HepG2 (cell line): ENCODE results near the gene PARP1. TPM values are rescaled to one million over a fixed set of nuclear protein-coding genes. Genes with fewer than 3 reads are reported as not detected.
A peak's percentile ranks its signal among the peaks of the same experiment; 100 is the strongest.

Experiments used
- ATAC-seq: fragments of 200-7000 bp; cut with Tn5 transposase; 3 replicates; pipeline ENCODE4 v1.9.1; 2020; ENCODE audit warnings: mild to moderate bottlenecking, moderate library complexity
- BruUV-seq: library from RNA; stranded (reverse); fragments of 400-500 nt; replicated peaks from 2 replicates; lab custom pipeline; 2021; lab: Mats Ljungman, UMichigan
- CTCF ChIA-PET: fragments of 300-600 bp; formaldehyde crosslinking; extraction: SDS; loops from one replicate; lab custom pipeline; 2021; ENCODE audit warnings: low total read pairs, inconsistent platforms, low intra/inter-chr PET ratio; lab: Yijun Ruan, JAX
- POLR2A ChIA-PET: fragments of 350-600 bp; sonication (Branson Sonifier 250); formaldehyde crosslinking; loops from one replicate; lab custom pipeline; 2020; ENCODE audit warnings: antibody characterized with exemption, inconsistent platforms; lab: Yijun Ruan, JAX
- DNase-seq: peaks from one replicate; pipeline ENCODE4 v3.0.0-alpha.2; 2015; ENCODE audit warnings: low spot score
- FAIRE-seq: peaks from 3 replicates; lab custom pipeline; 2011; peaks lifted over from hg19 to GRCh38; lab: Jason Lieb, UNC
- H2AFZ ChIP-seq: one replicate; pipeline ENCODE4 v1.6.1; 2011; ENCODE audit warnings: low read length, inconsistent platforms
- H3K27ac ChIP-seq: fragments of 300-600 bp; 3 replicates; pipeline ENCODE4 v1.8.0; 2011; ENCODE audit warnings: mixed run types, mild to moderate bottlenecking, mixed read lengths, low read length, inconsistent platforms; ENCODE audit not compliant: insufficient read depth; ENCODE audit errors: extremely low read length
- H3K27me3 ChIP-seq, 2 experiments: fragments of 200-600 bp in 1 of 2; 2 replicates in 1 of 2; 3 replicates in 1 of 2; pipeline versions ENCODE4 v1.6.0 to v1.8.0; 2011; ENCODE audit warnings: low read length in 2 of 2, mild to moderate bottlenecking in 2 of 2, moderate library complexity in 2 of 2, inconsistent platforms in 1 of 2; ENCODE audit not compliant: insufficient read depth in 2 of 2, control insufficient read depth in 1 of 2
- H3K36me3 ChIP-seq, 2 experiments: fragments of 200-600 bp in 1 of 2; replicated peaks in 1 of 2; 2 replicates in 1 of 2; 3 replicates in 1 of 2; pipeline versions ENCODE4 v1.5.1 to v1.8.0; 2011; ENCODE audit warnings: low read length in 2 of 2, inconsistent platforms in 1 of 2; ENCODE audit not compliant: insufficient read depth in 2 of 2, control insufficient read depth in 1 of 2
- H3K4me1 ChIP-seq: 2 replicates; pipeline ENCODE4 v1.5.1; 2012; ENCODE audit warnings: low read length, inconsistent platforms; ENCODE audit not compliant: insufficient read depth
- H3K4me2 ChIP-seq: 2 replicates; pipeline ENCODE4 v1.6.0; 2011; ENCODE audit warnings: low read depth, low read length, inconsistent platforms
- H3K4me3 ChIP-seq, 3 experiments: fragments of 200-600 bp in 1 of 3; sonication (generic), shearing (Covaris generic) in 1 of 3; replicated peaks in 1 of 3; 2 replicates each; pipeline ENCODE4 v1.5.1; 2011 to 2016; ENCODE audit warnings: low read length in 3 of 3, inconsistent platforms in 2 of 3, low read depth in 2 of 3, mild to moderate bottlenecking in 2 of 3, control low read depth in 1 of 3, mixed read lengths in 1 of 3; ENCODE audit not compliant: insufficient read depth in 1 of 3
- H3K79me2 ChIP-seq: one replicate; pipeline ENCODE4 v1.6.1; 2011; ENCODE audit warnings: low read length, inconsistent platforms; ENCODE audit not compliant: insufficient read depth
- H3K9ac ChIP-seq: 2 replicates; pipeline ENCODE4 v1.6.0; 2011; ENCODE audit warnings: mild to moderate bottlenecking, low read depth, low read length, inconsistent platforms; ENCODE audit not compliant: insufficient read depth
- H3K9me3 ChIP-seq: 2 replicates; pipeline ENCODE4 v1.5.1; 2012; ENCODE audit warnings: mild to moderate bottlenecking, low read length
- H4K20me1 ChIP-seq: 2 replicates; pipeline ENCODE4 v1.6.0; 2011; ENCODE audit warnings: inconsistent platforms, mild to moderate bottlenecking, low read length, moderate library complexity; ENCODE audit not compliant: insufficient read depth
- HDAC2 ChIP-seq: sonication (generic); formaldehyde crosslinking; IDR thresholded peaks from 2 replicates; pipeline ENCODE4 v1.4.0; 2020; ENCODE audit warnings: missing genetic modification reagents
- NFYC ChIP-seq: IDR thresholded peaks from 2 replicates; pipeline ENCODE4 v1.6.1; 2016; ENCODE audit warnings: missing genetic modification reagents, missing compliant biosample characterization
- NRL ChIP-seq: sonication (generic); formaldehyde crosslinking; IDR thresholded peaks from 2 replicates; pipeline ENCODE4 v1.5.0; 2020; ENCODE audit warnings: missing genetic modification reagents, mild to moderate bottlenecking, moderate library complexity, borderline replicate concordance
- PRMT3 ChIP-seq: sonication (generic); formaldehyde crosslinking; IDR thresholded peaks from 2 replicates; pipeline ENCODE4 v1.8.1; 2022; ENCODE audit warnings: low read depth, mild to moderate bottlenecking, moderate library complexity, missing genetic modification reagents, borderline replicate concordance
- REL ChIP-seq: sonication (generic); formaldehyde crosslinking; conservative IDR thresholded peaks from 2 replicates; pipeline ENCODE4 v1.8.0; 2022; ENCODE audit warnings: mild to moderate bottlenecking, missing genetic modification reagents, moderate library complexity
- RFX3 ChIP-seq: IDR thresholded peaks from 2 replicates; pipeline ENCODE4 v1.6.1; 2016; ENCODE audit warnings: missing biosample characterization, missing genetic modification reagents
- ZBTB8A ChIP-seq: sonication (generic); formaldehyde crosslinking; IDR thresholded peaks from 2 replicates; pipeline ENCODE4 v1.4.0; 2020; ENCODE audit warnings: mild to moderate bottlenecking, low read depth, missing genetic modification reagents, borderline replicate concordance
- ZC3H4 ChIP-seq: sonication (generic); formaldehyde crosslinking; IDR thresholded peaks from 2 replicates; pipeline ENCODE4 v1.4.0; 2020; ENCODE audit warnings: missing genetic modification reagents, borderline replicate concordance
- ZNF12 ChIP-seq: sonication (generic); formaldehyde crosslinking; IDR thresholded peaks from 2 replicates; pipeline ENCODE4 v1.5.0; 2020; ENCODE audit warnings: missing genetic modification reagents
- ZNF331 ChIP-seq: sonication (generic); formaldehyde crosslinking; IDR thresholded peaks from 2 replicates; pipeline ENCODE4 v1.4.0; 2020; ENCODE audit warnings: missing genetic modification reagents
- ZNF343 ChIP-seq: sonication (generic); formaldehyde crosslinking; IDR thresholded peaks from 2 replicates; pipeline ENCODE4 v1.4.0; 2020; ENCODE audit warnings: mild to moderate bottlenecking, missing genetic modification reagents
- ZNF550 ChIP-seq: sonication (generic); formaldehyde crosslinking; IDR thresholded peaks from 2 replicates; pipeline ENCODE4 v1.4.0; 2020; ENCODE audit warnings: mild to moderate bottlenecking, missing genetic modification reagents, borderline replicate concordance
- WGBS: methylation state at CpG from one replicate; pipeline ENCODE4 v1.1.6; 2017; ENCODE audit warnings: low lambda C conversion rate; 5-methylcytosine and 5-hydroxymethylcytosine counted together
- in situ Hi-C: cut with HindIII; loops from 2 replicates; pipeline ENCODE4 v1.10.0; 2017; ENCODE audit warnings: low pct_unique_long_range_greater_than_20kb; ENCODE audit not compliant: extremely low pct_ligation_motif_present
- intact Hi-C: fragments of 100-400 bp; cut with micrococcal nuclease; formaldehyde crosslinking; loops from one replicate; pipeline ENCODE4 v1.10.0; 2022; ENCODE audit not compliant: unreplicated experiment
- polyA plus RNA-seq, 8 experiments: library from polyadenylated mRNA; depleted of rRNA in 3 of 8; stranded (reverse) in 7 of 8; unstranded in 1 of 8; fragments of >200 nt; fragmentation: Illumina TruSeq in 4 of 8; extraction: Trizol in 4 of 8; gene quantifications; 2 replicates each; pipeline versions ENCODE4 v1.2.1 to v1.2.3, GENCODE V29; 2011 to 2016; ENCODE audit warnings: low read depth in 4 of 8, missing spikeins in 1 of 8, mixed read lengths in 1 of 8; ENCODE audit not compliant: insufficient read depth in 1 of 8
- total RNA-seq, 5 experiments: library from RNA; depleted of rRNA; stranded (reverse); fragments of >200 nt; fragmentation: Illumina TruSeq; extraction: Trizol; gene quantifications; 2 replicates each; pipeline ENCODE4 v1.2.3, GENCODE V29; 2016; ENCODE audit warnings: low read depth in 1 of 5
- TF ChIP-seq, protein P1 (sequence below): sonication (generic); formaldehyde crosslinking; IDR thresholded peaks from 2 replicates; pipeline ENCODE4 v1.5.0; 2020; ENCODE audit warnings: mild to moderate bottlenecking, missing genetic modification reagents
- TF ChIP-seq, protein P2 (sequence below): sonication (generic); formaldehyde crosslinking; IDR thresholded peaks from 2 replicates; pipeline ENCODE4 v1.4.0; 2020; ENCODE audit warnings: missing genetic modification reagents
- TF ChIP-seq, protein P3 (sequence below): sonication (generic); formaldehyde crosslinking; IDR thresholded peaks from 2 replicates; pipeline ENCODE4 v1.4.0; 2020; ENCODE audit warnings: mild to moderate bottlenecking, missing genetic modification reagents

PARP1 gene
- total and polyA plus RNA-seq, 2 of the 13 experiments (the other 11 are each of a cell fraction or from before 2014, with no cell fraction given), result 50.1 to 85.2 TPM

DNA sequence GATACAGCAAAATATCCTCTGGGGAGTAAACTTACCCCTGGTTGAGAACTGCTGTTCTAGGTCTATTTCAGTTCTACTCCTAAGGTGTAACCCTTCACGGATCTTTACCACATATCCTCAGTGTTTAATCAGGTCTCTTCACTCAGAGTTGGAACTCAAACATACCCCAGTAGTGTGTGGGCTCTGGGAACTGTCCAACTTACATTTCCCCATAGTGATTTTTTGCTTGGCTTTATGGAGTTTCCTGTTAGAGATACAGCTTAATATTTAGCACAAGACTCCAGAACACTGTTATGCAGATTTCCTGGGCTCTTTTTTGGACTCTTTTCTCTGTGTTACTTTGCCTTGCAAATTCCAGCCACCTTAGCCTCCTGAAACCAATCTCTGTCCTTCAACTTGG is 72.2 kb downstream of the PARP1 start (continued):
- TF ChIP-seq, protein P1, sequence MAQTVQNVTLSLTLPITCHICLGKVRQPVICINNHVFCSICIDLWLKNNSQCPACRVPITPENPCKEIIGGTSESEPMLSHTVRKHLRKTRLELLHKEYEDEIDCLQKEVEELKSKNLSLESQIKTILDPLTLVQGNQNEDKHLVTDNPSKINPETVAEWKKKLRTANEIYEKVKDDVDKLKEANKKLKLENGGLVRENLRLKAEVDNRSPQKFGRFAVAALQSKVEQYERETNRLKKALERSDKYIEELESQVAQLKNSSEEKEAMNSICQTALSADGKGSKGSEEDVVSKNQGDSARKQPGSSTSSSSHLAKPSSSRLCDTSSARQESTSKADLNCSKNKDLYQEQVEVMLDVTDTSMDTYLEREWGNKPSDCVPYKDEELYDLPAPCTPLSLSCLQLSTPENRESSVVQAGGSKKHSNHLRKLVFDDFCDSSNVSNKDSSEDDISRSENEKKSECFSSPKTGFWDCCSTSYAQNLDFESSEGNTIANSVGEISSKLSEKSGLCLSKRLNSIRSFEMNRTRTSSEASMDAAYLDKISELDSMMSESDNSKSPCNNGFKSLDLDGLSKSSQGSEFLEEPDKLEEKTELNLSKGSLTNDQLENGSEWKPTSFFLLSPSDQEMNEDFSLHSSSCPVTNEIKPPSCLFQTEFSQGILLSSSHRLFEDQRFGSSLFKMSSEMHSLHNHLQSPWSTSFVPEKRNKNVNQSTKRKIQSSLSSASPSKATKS (CRISPR knock-in tag), result no peak
- TF ChIP-seq ZC3H4 (CRISPR knock-in tag), result no peak
- TF ChIP-seq RFX3 (CRISPR knock-in tag), result no peak
- TF ChIP-seq ZNF12 (CRISPR knock-in tag), result no peak
- no peak for TF ChIP-seq ZNF343 (CRISPR knock-in tag)

DNA sequence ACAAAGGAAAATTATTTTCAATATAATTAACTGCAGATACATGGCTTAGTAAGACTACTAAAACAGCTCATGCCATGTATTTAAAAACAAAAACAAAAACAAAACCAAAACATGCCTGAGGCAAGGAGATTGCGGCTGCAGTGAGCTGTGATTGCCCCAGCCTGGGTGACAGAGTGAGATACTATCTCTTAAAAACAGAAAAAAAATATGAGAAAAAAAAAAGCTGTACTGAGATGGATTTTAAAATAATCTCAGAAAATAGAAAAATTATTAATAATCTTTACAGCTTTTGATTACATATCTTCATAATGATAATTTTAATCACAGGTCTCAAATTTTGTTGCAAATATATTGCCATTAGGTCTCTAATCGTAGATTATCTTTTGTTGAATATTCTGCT is 74.9 kb downstream of the PARP1 start:
- intact Hi-C loops, result loop anchor here (5.0 kb wide), 2 partner anchors 131 to 206 kb away; no protein-coding TSS in a partner anchor
- peak overlapping the region; percentile 20 to 51 (median 31); a peak in 3 of 6 replicates for H3K4me3 ChIP-seq
- peak; percentile 55; the same call in 2 of the 3 replicates for ATAC-seq

More for the DNA sequence above, 74.9 kb downstream of the PARP1 start:
- WGBS, result 5% methylated on average over 2 of the region's 2 CpGs
- ChIA-PET CTCF (interaction anchor here (1.4 kb wide), 1 partner anchor 132 kb away, joined by 3 read pairs; no protein-coding TSS in a partner anchor), POLR2A (interaction anchor here (1.4 kb wide), 1 partner anchor 24 kb away, joined by 5 read pairs; the partner anchor contains the start of gene LIN9)
- no peaks in the 10 kb centered on the region for H3K79me2 ChIP-seq
- no peak overlapping the region for H3K27ac ChIP-seq
- FAIRE-seq (no peak), DNase-seq (no peak)
- no peaks in the 10 kb centered on the region for H3K9me3 ChIP-seq
- no peak overlapping the region for H3K9ac ChIP-seq
- no peaks in the 10 kb centered on the region for H4K20me1 ChIP-seq
- peaks cover 11% of the 10 kb centered on the region for H3K4me1 ChIP-seq
- TF ChIP-seq ZNF550 (CRISPR knock-in tag) (no peak), REL (CRISPR knock-in tag) (no peak), ZBTB8A (CRISPR knock-in tag) (no peak), NRL (CRISPR knock-in tag) (no peak), ZNF331 (CRISPR knock-in tag) (no peak), HDAC2 (CRISPR knock-in tag) (no peak), NFYC (CRISPR knock-in tag) (no peak), PRMT3 (CRISPR knock-in tag) (no peak)
- TF ChIP-seq, protein P2, sequence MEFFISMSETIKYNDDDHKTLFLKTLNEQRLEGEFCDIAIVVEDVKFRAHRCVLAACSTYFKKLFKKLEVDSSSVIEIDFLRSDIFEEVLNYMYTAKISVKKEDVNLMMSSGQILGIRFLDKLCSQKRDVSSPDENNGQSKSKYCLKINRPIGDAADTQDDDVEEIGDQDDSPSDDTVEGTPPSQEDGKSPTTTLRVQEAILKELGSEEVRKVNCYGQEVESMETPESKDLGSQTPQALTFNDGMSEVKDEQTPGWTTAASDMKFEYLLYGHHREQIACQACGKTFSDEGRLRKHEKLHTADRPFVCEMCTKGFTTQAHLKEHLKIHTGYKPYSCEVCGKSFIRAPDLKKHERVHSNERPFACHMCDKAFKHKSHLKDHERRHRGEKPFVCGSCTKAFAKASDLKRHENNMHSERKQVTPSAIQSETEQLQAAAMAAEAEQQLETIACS (CRISPR knock-in tag), result no peak
- TF ChIP-seq, protein P3, sequence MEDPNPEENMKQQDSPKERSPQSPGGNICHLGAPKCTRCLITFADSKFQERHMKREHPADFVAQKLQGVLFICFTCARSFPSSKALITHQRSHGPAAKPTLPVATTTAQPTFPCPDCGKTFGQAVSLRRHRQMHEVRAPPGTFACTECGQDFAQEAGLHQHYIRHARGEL (CRISPR knock-in tag), result no peak
- no TSS peak for BruUV-seq
- H3K27me3 ChIP-seq, result no peaks in the 10 kb centered on the region; a peak in 1 of 5 replicates
- H3K36me3 ChIP-seq, result no peaks in the 10 kb centered on the region
- peak overlapping the region; percentile 87 for H2AFZ ChIP-seq
- peak overlapping the region; percentile 87 for H3K4me2 ChIP-seq
- in situ Hi-C loops, result loop anchor here (10.0 kb wide), 1 partner anchor 208 kb away; no protein-coding TSS in a partner anchor
